Prostate gland (tissue), 2 donors: Measurements from ENCODE around the gene CADPS2.

ENCODE experiments used
- POLR2AphosphoS5 ChIP-seq: sonication (generic); formaldehyde crosslinking; IDR thresholded peaks from one replicate; pipeline ENCODE4 v1.6.1; 2017; ENCODE audit warnings: antibody characterized with exemption
- TF ChIP-seq, protein P1 (sequence below), 4 experiments: fragments of 200-600 bp in 2 of 4; fragments of 450-650 bp in 2 of 4; sonication (generic) in 2 of 4; IDR thresholded peaks; 1 replicate in 3 of 4; 2 replicates in 1 of 4; pipeline ENCODE4 v1.5.1; 2016 to 2019; ENCODE audit warnings: antibody characterized with exemption in 4 of 4, mild to moderate bottlenecking in 2 of 4, moderate library complexity in 2 of 4

DNA sequence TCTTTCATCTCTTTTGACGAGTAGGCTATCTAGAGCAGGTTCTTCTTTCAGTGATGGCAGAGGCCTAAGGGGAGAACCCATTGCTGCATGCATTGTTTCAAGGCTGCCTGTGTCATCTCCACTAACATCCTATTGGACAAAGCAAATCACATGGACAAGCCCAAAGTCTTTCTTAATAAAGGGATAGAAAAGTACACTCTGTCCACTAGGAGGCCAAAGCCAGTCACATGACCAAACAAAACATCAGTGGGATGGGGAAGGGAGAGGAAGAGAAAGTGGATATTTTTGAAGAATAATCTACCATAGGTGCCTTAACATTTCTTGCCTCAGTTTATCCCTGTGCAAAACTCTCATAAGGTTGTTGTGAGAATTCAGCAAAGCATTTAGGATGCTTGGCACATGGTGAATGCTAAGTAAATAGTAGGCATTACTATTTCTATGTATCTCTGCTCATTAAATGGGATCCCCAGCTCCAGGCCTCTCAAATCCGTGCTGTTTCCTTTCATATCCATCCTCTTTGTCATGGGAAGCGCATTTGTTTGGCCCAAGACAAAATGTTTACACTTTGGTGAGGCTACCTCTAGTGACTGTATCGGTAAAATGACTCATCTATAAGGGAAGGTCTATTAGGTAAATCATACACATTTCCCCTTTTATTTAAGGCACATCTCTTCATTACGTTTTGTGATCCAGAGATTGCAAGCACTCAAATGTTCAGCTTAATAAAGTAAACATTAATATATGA lies 16.7 kb upstream of the CADPS2 start:
- TF ChIP-seq, protein P1, sequence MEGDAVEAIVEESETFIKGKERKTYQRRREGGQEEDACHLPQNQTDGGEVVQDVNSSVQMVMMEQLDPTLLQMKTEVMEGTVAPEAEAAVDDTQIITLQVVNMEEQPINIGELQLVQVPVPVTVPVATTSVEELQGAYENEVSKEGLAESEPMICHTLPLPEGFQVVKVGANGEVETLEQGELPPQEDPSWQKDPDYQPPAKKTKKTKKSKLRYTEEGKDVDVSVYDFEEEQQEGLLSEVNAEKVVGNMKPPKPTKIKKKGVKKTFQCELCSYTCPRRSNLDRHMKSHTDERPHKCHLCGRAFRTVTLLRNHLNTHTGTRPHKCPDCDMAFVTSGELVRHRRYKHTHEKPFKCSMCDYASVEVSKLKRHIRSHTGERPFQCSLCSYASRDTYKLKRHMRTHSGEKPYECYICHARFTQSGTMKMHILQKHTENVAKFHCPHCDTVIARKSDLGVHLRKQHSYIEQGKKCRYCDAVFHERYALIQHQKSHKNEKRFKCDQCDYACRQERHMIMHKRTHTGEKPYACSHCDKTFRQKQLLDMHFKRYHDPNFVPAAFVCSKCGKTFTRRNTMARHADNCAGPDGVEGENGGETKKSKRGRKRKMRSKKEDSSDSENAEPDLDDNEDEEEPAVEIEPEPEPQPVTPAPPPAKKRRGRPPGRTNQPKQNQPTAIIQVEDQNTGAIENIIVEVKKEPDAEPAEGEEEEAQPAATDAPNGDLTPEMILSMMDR (IDR thresholded peaks at IDR 0.05): no peak
- TF ChIP-seq POLR2AphosphoS5: no peak
